Endothelial cell (in vitro differentiated cells): Measurements from ENCODE around the gene PRKCA. TPM values are rescaled to one million over a fixed set of nuclear protein-coding genes. Genes with fewer than 3 reads are reported as not detected.

ENCODE experiments used
- DNase-seq: peaks from one replicate; pipeline ENCODE4 v3.0.0; 2021; ENCODE audit warnings: low spot score
- H3K27ac Mint-ChIP-seq: one replicate; pipeline ENCODE4 v1.8.0; 2021; ENCODE audit warnings: mixed read lengths, inconsistent platforms; ENCODE audit not compliant: unreplicated experiment
- H3K27me3 Mint-ChIP-seq: one replicate; pipeline ENCODE4 v1.8.0; 2021; ENCODE audit warnings: mild to moderate bottlenecking, moderate library complexity, mixed read lengths, inconsistent platforms; ENCODE audit not compliant: unreplicated experiment
- H3K36me3 Mint-ChIP-seq: one replicate; pipeline ENCODE4 v1.8.0; 2021; ENCODE audit warnings: mild to moderate bottlenecking, low read depth, mixed read lengths, inconsistent platforms; ENCODE audit not compliant: unreplicated experiment
- H3K4me1 Mint-ChIP-seq: one replicate; pipeline ENCODE4 v1.8.0; 2021; ENCODE audit warnings: mild to moderate bottlenecking, mixed read lengths, inconsistent platforms; ENCODE audit not compliant: unreplicated experiment
- H3K4me3 Mint-ChIP-seq: one replicate; pipeline ENCODE4 v1.8.0; 2021; ENCODE audit warnings: mild to moderate bottlenecking, mixed read lengths, inconsistent platforms; ENCODE audit not compliant: unreplicated experiment
- H3K9me3 Mint-ChIP-seq: one replicate; pipeline ENCODE4 v1.8.0; 2021; ENCODE audit warnings: mixed read lengths, inconsistent platforms; ENCODE audit not compliant: unreplicated experiment
- total RNA-seq: library from RNA; stranded (reverse); fragmentation: NEBNext Ultra II Directional; extraction: Animal tissue kit (Norgen Biotek cat#: 25700); gene quantifications from one replicate; pipeline ENCODE4 v1.2.1, GENCODE V29; 2021; ENCODE audit not compliant: unreplicated experiment
- TF ChIP-seq, protein P1 (sequence below): fragments of 200-600 bp; sonication (generic); IDR thresholded peaks from one replicate; pipeline ENCODE4 v1.5.0; 2021; ENCODE audit warnings: antibody characterized with exemption; ENCODE audit not compliant: unreplicated experiment

PRKCA gene
- total RNA-seq, 1 donor from 2014 or later: 2.1 TPM

GRCh38 chr17:66576473-66576872 is 274.1 kb downstream of the PRKCA start:
- no peaks in the 10 kb centered on the region for H3K36me3 Mint-ChIP-seq
- peaks cover 12% of the 10 kb centered on the region for H3K4me1 Mint-ChIP-seq
- H3K9me3 Mint-ChIP-seq: no peaks in the 10 kb centered on the region
- TF ChIP-seq, protein P1, sequence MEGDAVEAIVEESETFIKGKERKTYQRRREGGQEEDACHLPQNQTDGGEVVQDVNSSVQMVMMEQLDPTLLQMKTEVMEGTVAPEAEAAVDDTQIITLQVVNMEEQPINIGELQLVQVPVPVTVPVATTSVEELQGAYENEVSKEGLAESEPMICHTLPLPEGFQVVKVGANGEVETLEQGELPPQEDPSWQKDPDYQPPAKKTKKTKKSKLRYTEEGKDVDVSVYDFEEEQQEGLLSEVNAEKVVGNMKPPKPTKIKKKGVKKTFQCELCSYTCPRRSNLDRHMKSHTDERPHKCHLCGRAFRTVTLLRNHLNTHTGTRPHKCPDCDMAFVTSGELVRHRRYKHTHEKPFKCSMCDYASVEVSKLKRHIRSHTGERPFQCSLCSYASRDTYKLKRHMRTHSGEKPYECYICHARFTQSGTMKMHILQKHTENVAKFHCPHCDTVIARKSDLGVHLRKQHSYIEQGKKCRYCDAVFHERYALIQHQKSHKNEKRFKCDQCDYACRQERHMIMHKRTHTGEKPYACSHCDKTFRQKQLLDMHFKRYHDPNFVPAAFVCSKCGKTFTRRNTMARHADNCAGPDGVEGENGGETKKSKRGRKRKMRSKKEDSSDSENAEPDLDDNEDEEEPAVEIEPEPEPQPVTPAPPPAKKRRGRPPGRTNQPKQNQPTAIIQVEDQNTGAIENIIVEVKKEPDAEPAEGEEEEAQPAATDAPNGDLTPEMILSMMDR: no peak
- no peak overlapping the region for H3K4me3 Mint-ChIP-seq
- no peak for DNase-seq
- H3K27ac Mint-ChIP-seq: no peak overlapping the region
- H3K27me3 Mint-ChIP-seq: peaks cover 2% of the 10 kb centered on the region

DNA sequence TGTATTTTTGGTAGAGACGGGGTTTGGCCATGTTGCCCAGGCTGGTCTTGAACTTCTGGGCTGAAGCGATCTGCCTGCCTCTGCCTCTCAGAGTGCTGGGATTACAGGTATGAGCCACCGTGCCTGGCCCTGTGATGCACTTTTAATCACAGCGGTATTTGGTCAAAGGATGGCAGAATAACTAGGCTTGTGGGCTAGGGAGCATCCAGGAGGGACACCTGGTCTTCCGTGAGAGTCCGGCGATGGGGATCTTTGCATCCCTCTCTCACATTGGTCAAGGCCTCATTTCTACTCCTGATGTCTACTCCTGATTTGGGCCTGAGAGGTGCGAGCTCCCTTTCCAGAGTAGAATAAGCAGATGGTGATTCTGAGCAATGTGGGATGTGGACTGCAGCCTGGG is 274.6 kb downstream of the PRKCA start:
- no peak for DNase-seq
- Mint-ChIP-seq H3K4me1 (peaks cover 12% of the 10 kb centered on the region), H3K27me3 (peaks cover 2% of the 10 kb centered on the region), H3K27ac (no peak overlapping the region), H3K36me3 (no peaks in the 10 kb centered on the region), H3K4me3 (no peak overlapping the region), H3K9me3 (no peaks in the 10 kb centered on the region)
- TF ChIP-seq, protein P1: no peak

- peaks cover 2% of the 10 kb centered on the region for H3K27me3 Mint-ChIP-seq
- H3K4me1 Mint-ChIP-seq: peaks cover 20% of the 10 kb centered on the region
- H3K27ac Mint-ChIP-seq: no peak overlapping the region
Observed at GRCh38 chr17:66578781-66579489, 276.5 kb downstream of the PRKCA start.

GRCh38 chr17:66579556-66579955 is 277.1 kb downstream of the PRKCA start:
- H3K27ac Mint-ChIP-seq: no peak overlapping the region
- H3K36me3 Mint-ChIP-seq: no peaks in the 10 kb centered on the region
- peaks cover 2% of the 10 kb centered on the region for H3K27me3 Mint-ChIP-seq
- H3K4me3 Mint-ChIP-seq: no peak overlapping the region
- DNase-seq: no peak
- H3K4me1 Mint-ChIP-seq: peaks cover 20% of the 10 kb centered on the region
- TF ChIP-seq, protein P1: no peak
- no peaks in the 10 kb centered on the region for H3K9me3 Mint-ChIP-seq

More at GRCh38 chr17:66578781-66579489, 276.5 kb downstream of the PRKCA start:
- TF ChIP-seq, protein P1: no peak
- H3K9me3 Mint-ChIP-seq: no peaks in the 10 kb centered on the region
- H3K4me3 Mint-ChIP-seq: no peak overlapping the region
- no peak for DNase-seq
- no peaks in the 10 kb centered on the region for H3K36me3 Mint-ChIP-seq

DNA sequence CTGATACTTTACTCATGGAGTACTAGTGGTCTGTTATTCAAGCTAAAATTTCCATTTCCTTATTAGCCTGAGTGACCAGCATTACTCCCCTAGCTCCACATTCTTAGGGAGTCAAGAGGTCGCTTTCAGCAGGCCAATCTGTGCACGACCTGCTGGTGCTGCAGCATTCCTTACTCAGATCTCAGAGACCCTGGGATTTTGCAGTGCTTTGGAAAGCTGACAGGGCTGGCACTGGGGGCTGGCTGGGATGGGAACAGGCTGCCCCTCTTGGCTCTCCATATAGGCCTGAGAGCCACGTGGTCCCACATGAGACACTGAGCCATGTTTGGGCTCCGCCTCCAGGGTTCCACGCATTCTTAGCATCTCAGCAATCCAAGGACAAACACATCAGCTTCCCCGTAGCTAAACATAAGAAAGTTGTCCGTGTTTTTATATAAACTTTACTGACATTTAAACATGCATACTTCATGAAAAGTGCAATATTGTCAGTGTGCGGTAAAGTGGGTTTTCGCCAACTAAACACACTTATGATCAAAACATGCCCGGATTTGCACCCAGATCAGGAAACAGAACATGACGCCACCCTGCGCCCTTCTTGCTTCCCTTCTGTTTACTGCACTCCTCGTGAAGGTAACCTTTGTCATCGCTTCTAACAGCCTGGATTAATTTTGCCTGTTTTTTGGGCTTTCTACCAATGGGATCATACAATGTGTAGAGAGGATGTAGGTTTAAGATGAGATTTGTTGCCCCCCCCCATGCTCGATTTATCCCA is 278.0 kb downstream of the PRKCA start:
- no peak for DNase-seq
- H3K4me3 Mint-ChIP-seq: no peak overlapping the region
- H3K27me3 Mint-ChIP-seq: peaks cover 2% of the 10 kb centered on the region
- H3K36me3 Mint-ChIP-seq: no peaks in the 10 kb centered on the region
- TF ChIP-seq, protein P1: no peak
- H3K27ac Mint-ChIP-seq: no peak overlapping the region
- H3K4me1 Mint-ChIP-seq: peaks cover 20% of the 10 kb centered on the region
- no peaks in the 10 kb centered on the region for H3K9me3 Mint-ChIP-seq
